SK-N-SH treated with all-trans-retinoic acid at 6 μM for 48 hours (cell line): ENCODE results near the gene HABP2.

ENCODE experiments used
- ISL1 ChIP-seq: fragments of 250-450 bp; sonication (Bioruptor Pico); IDR thresholded peaks from 2 replicates; pipeline ENCODE4 v2.1.2; 2022; ENCODE audit warnings: mild to moderate bottlenecking, moderate library complexity
- PATZ1 ChIP-seq: fragments of 250-450 bp; sonication (Bioruptor Pico); IDR thresholded peaks from 2 replicates; pipeline ENCODE4 v1.8.0; 2020; ENCODE audit warnings: mild to moderate bottlenecking, moderate library complexity, borderline replicate concordance
- POU6F1 ChIP-seq: fragments of 250-450 bp; sonication (Bioruptor Pico); IDR thresholded peaks from 2 replicates; pipeline ENCODE4 v1.8.0; 2021; ENCODE audit warnings: low read depth, mild to moderate bottlenecking, moderate library complexity, borderline replicate concordance
- ZNF70 ChIP-seq: fragments of 450-650 bp; formaldehyde crosslinking; IDR thresholded peaks from 2 replicates; pipeline ENCODE4 v1.5.0; 2020; ENCODE audit warnings: mild to moderate bottlenecking, moderate library complexity

GRCh38 chr10:113534423-113534822, 18.4 kb upstream of the HABP2 start:
- TF ChIP-seq PATZ1 (CRISPR knock-in tag): no peak
- no peak for TF ChIP-seq ZNF70
- no peak for TF ChIP-seq POU6F1 (CRISPR knock-in tag)
- TF ChIP-seq ISL1 (CRISPR knock-in tag): no peak
